ENCODE measurements around the gene COL12A1. TPM values are rescaled to one million over a fixed set of nuclear protein-coding genes. Genes with fewer than 3 reads are reported as not detected.

The COL12A1 gene
- total RNA-seq, 1 donor from 2014 or later = 17.7 TPM

DNA sequence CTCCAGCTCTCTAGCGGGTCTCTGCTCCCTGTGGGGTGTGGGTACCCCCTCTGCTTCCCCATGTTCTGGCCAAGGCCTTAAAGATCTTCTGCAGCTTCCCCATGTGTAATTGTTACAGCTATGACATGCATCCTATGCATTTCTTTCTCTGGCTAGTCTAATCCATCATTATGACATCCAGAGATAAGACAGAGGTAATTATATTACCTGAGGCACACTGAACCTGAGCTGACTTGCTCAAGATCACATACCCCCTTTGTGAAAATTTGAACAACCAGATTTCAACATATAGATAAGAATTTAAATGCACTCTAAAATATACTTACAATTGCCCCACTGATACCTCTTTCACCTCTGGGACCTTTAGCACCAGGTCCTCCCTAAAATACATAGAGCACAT lies 102.4 kb downstream of the COL12A1 start:
- DNase-seq (ENCODE audit: low read depth) = no peak

DNA sequence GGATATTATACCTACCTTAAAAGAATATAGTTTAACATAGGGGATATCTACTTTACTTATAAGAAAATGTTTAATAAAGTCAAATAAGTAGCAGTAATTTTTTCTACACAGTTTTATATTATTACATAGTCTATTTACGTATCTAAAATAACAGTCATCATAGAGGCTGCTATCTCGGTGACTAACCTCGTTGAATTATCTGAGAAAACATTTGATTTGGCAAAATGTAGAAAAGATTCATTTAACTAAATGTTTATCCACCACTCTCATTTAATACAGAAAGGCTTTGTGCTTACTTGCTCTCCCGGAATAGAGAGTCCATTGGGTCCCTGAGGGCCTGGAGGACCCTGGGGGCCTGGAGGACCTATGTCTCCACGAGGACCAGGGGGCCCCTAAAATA lies 103.6 kb downstream of the COL12A1 start:
- DNase-seq (ENCODE audit: low read depth) = no peak

DNA sequence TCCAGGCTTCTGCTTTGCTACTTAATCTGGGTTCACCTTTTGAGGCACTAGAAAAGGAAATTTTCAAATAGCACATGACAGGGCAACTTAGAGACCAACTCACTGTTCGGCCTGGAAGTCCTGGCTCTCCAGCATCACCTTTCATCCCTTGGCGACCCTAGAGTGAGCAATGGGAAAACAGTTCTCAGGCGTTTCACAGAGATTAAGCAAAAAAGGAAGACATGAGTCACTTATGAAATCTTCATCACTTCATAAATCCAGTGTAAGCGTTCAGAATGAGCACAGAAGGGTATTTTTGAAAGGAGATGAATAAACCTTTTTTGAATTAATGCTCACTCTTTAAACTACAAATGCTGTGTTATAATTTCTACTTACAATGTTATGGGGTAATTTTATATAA lies 104.0 kb downstream of the COL12A1 start:
- DNase-seq (ENCODE audit: low read depth) = peak; percentile 25

DNA sequence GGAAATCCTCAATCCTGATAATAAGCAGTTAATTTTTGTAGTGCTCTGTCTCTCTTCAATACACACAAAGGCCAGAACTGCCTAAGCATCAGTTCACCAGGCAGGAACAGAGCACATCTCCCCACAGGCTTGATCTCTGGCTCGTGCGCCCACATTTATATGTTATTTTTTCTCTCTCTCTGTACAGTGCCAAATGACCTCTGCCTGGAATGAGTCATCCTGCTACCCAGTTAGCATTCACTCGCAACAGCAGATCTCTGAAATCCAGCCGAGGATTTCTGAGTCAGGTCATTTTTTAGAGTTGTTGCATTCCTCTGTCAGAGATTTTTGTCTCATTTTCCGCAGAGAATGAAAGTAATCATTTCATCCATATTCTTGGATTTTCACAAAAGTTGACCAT lies 107.1 kb downstream of the COL12A1 start:
- peak; percentile 88 for DNase-seq (ENCODE audit: low read depth)

DNA sequence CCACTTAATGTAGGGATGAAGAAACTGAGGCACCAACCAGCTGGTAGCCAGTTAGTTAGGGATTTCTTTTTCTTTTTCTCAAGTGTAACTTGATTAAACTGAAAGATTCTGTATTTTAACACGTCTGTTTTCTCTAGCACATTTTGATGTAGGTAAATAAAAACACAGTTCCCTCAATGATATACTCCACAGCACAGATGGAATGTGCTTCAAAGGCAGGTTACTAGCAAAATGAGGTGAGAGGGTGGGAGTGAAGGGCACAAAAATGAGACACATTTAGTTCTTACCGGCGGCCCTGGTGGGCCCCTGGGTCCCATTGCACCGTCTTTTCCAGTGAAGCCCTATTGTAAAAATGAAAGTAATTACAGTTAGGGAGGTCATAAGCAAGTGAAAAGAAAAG lies 108.9 kb downstream of the COL12A1 start:
- DNase-seq (ENCODE audit: low read depth) = no peak

DNA sequence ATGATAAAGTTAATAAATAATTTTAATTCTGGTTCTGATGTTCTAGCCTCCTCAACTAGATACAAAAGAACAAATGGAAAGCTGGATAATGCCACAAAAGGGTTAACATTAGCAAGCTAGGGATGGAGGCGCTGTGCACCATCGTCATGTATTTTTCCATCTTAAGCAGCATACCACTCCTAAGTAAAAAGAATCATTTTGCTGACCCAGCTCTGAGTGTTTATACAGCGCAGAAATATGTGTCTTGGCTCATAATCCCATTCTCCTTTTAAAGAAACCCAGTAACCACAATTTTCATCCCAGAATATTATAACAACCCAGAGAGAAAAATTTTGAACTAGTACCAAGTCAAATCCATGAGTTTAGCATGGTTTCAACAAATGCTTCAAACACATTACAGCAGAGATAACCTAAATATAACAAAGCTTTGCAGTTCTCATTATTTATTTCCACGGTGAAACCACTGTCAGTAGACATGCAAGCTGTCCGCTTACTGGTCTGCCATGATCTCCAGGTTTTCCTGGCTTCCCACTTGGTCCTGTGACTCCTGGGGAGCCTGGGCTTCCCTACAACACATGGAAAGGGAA lies 111.1 kb downstream of the COL12A1 start:
- peak; percentile 64 for DNase-seq (ENCODE audit: low read depth)

DNA sequence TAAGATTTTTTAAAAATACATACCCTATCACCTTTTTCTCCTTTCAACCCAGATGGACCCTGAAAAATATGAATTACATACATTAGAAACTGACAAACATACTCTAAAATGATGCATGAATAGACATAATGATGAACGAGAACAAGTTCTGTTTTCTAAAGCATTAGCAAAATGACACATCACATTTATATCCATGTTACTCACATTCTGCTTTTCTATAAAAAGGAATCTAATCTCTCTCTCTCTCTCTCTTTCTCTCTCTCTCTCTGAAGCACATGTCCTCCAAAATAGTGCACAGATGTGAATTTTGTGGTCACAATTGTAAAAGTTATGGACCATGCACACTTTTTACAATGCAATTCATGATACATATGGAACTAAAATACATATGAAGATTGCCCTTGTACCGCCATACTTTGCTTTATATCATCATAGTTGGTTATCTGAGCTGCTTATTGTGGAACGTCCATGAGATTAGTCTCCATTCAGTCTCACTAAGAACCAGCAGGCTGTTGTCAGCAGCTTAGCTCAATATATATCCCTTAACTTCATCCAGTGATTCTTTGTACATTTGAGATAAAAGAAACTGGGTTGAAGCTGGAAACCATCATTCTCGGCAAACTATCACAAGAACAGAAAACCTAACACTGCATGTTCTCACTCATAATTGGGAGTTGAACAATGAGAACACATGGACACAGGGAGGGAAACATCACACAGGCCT lies 114.2 kb downstream of the COL12A1 start:
- DNase-seq (ENCODE audit: low read depth) = peak; percentile 5

DNA sequence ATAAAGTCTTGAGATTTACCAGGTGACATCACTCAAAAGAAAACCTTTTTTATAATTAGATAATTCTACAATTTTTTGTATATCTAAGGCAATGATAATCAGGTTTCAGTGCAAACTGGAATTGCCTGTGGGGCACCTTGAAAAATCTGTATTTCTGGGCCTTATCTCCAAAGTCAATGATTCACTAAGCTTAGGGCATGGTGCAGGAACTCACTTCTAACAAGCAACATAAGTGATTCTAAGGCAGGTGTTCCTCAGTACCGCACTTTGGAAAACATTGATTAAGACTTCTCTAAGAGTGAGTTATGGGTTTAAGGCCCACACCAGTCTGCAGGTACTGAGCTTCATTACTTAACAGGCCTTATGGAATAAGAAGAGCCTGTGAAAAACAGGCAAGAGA lies 115.3 kb downstream of the COL12A1 start:
- no peak for DNase-seq (ENCODE audit: low read depth)

DNA sequence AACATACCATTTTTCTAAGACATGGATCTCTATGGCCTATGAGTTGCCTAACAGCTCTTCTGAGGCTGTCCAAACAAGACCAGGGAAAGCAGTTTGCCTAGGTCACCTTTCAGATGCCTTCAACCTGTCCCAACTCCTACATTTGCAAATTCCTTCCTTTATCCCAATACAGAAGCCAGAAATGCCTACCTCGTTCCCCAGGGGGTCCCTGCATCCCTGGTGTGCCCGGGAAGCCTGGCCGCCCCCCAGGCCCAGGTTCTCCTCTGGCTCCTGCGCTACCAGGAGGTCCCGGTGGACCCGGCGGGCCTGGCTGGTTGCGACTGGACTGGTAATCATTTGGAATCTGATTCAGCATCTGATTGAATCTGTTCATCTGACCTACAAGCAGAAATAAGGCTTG lies 115.9 kb downstream of the COL12A1 start:
- no peak for DNase-seq (ENCODE audit: low read depth)

DNA sequence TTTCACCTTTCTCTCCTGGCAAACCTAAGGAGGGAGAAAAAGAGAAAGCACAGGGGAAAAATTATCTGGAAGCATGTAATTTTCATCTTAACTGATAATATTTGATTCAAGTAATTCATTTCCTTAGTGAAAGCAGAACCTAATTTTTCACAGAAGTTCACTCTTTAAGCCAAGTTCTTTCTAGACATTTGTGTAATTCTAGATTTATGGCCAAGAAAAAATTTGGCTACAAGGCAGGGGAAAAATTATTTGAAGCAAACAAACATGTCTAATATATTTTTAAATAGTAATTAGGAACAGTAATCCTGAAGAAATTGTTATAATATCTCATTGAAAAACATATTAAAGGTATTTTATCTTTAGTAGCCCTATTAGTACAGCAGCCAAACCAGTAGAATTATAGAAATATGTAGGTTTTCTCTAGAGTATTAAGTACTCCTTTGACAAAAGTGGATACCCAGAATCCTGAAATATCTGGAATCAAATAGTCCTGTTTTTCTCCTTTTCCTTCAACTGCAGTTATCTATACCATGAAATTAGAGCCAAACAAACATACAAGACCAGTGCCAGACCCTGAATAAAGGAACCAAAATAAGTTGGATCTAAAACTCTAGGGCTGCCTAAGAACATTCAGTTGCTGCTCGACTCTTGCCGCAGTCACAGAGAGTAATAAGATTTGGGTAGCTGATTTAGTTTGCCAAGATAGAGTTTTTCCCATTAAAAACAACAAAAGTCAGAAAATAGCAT lies 116.5 kb downstream of the COL12A1 start:
- DNase-seq (ENCODE audit: low read depth) = no peak

DNA sequence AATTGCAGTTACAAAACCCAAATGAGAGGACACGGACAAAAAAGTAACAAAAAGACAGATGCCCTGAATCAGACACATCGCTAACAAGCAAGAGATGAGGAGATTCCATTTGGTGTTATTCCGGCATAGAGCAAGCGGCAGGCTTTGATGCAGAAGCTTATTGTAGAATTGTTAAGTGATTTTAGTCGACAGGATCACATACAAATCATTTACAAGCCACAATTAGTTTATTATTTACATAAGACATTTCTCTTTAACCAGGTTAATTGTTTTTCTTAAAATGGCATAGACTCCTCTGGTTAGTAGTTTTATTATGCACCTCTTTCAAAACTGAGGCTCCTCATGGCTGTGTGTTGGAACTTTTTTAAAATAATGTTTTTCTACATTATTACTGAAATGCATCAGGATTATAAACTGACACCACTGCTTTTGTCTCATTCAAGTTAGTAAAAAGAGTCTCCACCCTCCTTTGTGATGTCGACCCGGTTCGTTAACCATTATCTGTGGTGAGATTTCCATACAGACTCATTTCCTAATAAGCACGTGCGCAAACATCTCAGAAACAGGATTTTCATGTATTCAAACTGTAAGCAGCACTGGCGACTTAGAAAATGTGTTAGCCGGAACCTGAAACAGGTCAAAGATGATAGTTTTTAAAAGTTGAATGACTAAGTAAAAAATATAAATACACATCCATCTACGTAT lies 119.8 kb downstream of the COL12A1 start:
- no peak for DNase-seq (ENCODE audit: low read depth)

DNA sequence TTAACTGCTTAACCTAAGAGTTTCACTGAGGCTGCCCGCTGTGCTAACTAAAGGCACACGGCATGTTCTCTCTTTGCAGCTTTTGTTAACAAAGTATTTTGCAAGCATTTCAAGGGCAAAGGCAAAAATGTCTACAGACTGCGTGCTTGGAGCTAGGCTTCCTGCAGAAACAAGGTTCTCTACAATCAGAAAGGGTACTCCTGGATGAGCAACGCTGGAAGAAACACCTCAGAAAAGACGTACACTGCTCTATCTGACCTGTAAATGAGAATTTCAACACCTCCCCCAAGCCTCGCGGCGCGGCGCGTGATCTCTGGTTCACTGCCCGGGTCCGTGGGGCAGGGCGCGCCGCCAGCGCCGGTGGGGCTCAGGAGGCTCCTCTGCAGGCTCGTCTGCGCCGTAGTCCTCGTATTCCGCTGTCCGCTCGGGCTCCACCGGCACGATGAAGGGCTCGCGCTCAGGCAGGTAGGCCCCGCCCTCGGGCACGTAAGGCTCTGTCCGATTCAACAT lies 120.9 kb downstream of the COL12A1 start:
- DNase-seq (ENCODE audit: low read depth) = no peak

DNA sequence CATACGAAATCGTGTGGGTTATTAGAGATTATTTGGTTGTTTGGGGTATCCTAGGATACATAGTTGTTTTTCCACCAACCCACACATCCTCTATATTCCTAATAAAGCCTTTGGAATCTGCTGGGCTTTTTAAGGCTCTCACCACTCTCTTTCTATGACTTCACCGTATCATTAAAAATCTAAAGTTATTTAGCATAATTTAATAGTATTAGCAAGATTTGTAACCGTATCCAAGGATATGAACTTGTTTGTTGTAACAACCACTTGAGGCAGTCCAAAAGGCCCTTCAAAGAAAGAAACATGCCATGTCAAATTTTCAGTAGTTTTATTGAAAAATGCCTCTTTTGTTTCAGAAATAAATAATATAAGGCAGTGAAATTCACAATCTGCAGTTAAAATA lies 121.8 kb downstream of the COL12A1 start:
- no peak for DNase-seq (ENCODE audit: low read depth)

DNA sequence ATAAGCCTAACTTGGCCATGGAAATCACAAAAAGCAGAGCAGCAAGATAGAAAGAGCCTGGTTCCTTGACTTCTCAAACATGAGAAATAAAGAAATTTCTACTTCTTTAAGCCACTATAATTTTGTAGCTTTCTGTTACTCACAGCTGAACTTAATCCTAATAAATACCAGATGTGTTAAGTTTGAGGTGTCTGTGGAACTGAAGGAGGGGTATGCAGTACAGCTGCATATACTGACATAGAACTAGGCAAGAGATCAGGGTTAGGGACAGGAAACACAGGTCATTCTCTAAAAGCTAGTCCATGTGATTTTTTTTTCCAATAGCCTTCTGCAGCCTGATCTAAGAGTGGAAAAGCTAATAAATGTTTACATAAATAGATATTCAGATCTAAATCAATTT lies 123.9 kb downstream of the COL12A1 start:
- DNase-seq (ENCODE audit: low read depth) = no peak

DNA sequence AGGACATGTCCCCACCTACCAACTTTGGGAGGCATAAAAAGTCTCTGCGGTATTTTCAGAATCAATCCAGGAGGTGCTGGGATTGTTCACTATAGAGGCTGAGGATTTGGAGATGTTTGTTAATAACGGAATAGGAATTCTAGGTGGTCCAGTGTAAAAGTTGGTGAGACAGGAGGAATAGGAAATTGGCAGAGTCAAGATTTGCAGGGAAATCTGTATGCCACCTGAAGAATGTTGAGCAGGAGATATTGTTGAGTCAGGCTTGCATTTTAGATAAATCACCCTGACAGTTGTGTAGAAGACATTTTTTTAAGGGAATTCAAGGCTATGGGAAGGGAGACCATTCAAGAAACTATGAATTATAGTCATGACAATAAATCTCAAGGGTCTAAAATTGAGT lies 124.8 kb downstream of the COL12A1 start:
- no peak for DNase-seq (ENCODE audit: low read depth)

DNA sequence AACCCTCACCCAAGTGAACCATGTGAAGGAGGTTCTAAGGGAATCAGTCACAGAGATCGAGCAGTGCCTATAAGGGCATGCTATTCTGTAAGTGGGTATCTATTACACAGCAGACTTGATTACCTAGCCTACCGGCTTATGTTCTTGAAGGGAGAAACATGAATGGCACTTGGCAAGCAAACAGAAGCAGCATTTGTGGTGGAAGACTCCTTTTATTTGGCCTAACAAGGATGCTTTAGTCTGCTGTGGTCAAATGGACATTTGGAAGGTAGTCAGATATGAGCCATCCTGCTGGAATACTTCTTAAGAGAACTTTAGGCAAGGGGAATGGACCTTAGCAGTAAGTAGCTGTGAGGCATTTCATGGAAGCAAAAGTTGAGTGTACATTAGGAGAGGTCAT lies 126.3 kb downstream of the COL12A1 start:
- DNase-seq (ENCODE audit: low read depth) = no peak

DNA sequence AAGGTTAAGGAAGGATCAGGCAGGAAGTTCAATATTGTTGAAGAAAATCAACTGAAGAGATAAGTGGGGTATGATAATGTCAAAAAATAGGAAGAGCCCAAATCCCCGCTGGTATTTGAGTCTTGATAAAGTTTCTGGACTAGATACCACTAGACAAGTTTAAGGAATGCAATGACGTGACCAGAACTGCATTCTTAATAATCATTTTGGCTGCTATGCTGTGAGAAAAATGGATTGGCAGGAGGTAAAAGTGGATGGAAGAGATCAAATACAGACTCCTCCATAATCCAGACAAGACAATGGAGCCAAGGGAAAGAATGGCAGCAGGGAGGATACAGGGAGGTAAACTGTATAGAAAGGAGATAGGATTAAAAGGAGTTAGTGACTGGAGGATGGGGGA lies 128.2 kb downstream of the COL12A1 start:
- DNase-seq (ENCODE audit: low read depth) = no peak

DNA sequence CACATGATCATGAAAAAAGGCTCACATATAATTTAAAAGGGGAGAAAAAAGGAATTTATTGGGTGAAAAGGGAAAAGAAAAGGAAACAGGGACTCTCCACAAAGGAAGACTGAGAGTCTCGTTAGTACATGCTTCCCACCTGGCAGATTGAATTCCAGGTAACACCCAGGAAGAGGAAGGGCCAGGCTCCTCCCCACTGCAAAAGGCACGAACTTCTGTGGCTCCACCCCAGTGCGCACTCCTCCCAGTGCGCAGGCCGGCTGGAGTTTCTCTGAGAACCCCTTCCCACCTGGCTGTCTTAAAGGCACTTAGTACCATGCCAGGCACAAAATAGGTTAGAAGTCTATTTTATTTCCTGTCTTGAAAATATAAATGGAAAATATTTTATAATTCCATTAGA lies 129.8 kb downstream of the COL12A1 start:
- no peak for DNase-seq (ENCODE audit: low read depth)

DNA sequence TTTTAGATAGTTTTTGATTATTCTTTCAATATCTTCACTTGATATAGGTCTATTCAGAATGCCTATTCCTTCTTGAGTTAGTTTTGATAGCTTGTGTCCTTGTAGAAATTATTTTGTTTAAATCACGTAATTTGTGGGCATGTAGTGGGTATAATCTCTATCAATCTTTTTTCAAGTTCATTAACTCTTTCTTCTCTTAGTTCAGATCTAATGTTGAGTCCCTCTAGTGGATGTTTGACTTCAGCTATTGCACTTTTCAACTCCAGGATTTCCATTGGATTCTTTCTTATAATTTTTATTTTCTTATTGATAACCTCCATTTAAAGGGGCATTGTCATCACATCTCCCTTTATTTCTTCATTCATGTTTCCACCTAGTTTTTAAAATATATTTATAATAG lies 135.6 kb downstream of the COL12A1 start:
- no peak for DNase-seq (ENCODE audit: low read depth)

DNA sequence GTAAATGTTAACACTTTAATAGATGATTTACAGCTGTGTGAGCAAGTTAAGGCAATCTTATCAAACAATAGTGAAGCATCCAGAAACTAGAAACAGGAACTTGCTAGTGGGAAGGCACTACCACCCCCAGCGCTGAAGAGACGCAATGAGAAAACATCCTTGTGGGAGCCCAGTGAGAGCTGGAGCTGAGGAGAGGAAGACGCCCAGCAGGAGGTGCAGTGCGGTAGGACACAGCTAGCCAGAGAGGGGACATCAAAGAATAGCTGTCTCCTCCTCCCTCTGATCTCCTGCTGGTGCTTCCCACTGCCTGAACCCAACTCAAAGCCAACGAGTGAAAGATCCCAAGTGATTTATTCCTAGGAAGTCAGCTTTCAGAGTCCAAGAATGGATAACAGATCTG lies 140.3 kb downstream of the COL12A1 start:
- no peak for DNase-seq (ENCODE audit: low read depth)

DNA sequence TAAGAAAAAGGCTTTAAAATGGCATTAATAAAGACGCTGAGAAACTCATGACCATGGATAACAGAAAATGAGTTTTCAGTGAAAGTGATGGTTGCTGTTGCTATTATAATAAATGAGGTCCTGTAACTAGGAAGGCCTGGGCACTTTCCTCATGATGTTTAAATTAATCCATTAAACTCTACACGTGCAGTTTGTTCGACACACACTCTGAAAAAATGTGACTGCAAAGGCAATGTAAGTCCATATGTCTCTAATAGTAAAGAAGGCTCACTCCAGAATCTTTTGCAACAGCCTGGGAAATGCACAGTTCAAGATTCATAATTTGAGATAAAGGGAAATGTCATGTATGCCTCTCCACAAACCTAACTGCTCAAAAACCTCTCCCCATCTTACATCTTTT lies 153.4 kb downstream of the COL12A1 start:
- no peak for DNase-seq (ENCODE audit: low read depth)

DNA sequence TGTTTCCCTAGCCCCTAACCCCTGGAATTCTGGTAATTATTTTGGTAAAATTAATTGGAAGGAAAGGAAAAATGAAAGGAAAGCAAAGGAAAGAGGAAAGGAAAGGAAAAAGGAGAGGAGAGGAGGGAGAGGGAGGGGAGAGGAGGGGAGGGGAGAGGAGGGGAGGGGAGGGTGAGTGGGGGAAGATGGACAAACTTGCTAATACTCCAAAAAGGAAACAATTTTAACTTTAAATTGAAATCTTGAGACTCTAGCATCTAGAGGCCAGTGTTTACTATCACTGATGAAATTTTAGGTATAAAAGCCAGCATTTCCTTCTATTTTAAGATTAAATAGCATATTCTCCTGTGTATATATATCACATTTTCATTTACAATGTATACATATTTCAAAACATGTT lies 156.5 kb downstream of the COL12A1 start:
- DNase-seq (ENCODE audit: low read depth) = no peak

Measured in myocyte (in vitro differentiated cells).